ENCODE results near the gene CACNA1C. TPM values are rescaled to one million over a fixed set of nuclear protein-coding genes. Genes with fewer than 3 reads are reported as not detected.
"Not testable (repeated sequence)": the region's sequence is repeated elsewhere in the genome, so short reads cannot be mapped to it uniquely, and the experiment has no call there.

The CACNA1C gene
- total and polyA plus RNA-seq, 5 donors, result 34.6 to 163 (median 123) TPM

- no peak overlapping the region for H3K27ac ChIP-seq (ENCODE audit: low read length)
- no peaks in the 10 kb centered on the region for H3K4me1 ChIP-seq (ENCODE audit: control insufficient read depth, insufficient read depth, low read length)
- DNase-seq (no peak), ATAC-seq (no peak)
- no peaks in the 10 kb centered on the region for H3K27me3 ChIP-seq (ENCODE audit: control insufficient read depth, insufficient read depth)
- H3K4me3 ChIP-seq (ENCODE audit: low read length), result no peak overlapping the region
- H3K9me3 ChIP-seq (ENCODE audit: control insufficient read depth, low read length), result no peaks in the 10 kb centered on the region
- intact Hi-C loops (cut with DNase I), result no loop called here
- WGBS, result 83% methylated on average over 20 of the region's 20 CpGs
Observed at GRCh38 chr12:2677142-2677880, 624.5 kb downstream of the CACNA1C start.

DNA sequence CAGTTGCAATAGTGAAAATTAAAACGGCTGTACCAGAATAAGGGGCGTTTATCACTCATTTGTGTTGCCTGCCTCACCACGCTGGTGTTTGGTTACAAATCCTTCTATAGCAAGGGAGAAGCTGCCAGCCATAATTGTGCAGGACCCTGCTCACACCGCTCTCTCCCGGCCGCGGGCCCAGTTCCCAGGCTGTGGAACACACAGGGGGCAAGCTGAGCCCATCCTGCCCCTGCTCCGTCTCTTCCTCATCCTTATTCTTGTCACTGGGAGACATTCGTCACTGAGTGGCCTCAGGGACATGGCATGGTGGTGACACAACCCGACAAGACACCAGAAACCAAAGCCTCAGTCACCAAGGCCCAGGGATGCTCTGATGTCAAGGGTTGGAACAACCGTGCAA lies 625.6 kb downstream of the CACNA1C start:
- H3K9me3 ChIP-seq (ENCODE audit: control insufficient read depth, low read length), result no peaks in the 10 kb centered on the region
- ATAC-seq (no peak), DNase-seq (no peak)
- no peaks in the 10 kb centered on the region for H3K4me1 ChIP-seq (ENCODE audit: control insufficient read depth, insufficient read depth, low read length)
- H3K4me3 ChIP-seq (ENCODE audit: low read length), result no peak overlapping the region
- WGBS, result 82% methylated on average over 11 of the region's 11 CpGs
- H3K27ac ChIP-seq (ENCODE audit: low read length), result no peak overlapping the region
- intact Hi-C loops (cut with DNase I), result no loop called here
- no peaks in the 10 kb centered on the region for H3K27me3 ChIP-seq (ENCODE audit: control insufficient read depth, insufficient read depth)

- intact Hi-C loops (cut with DNase I), result no loop called here
- WGBS, result 88% methylated on average over 33 of the region's 33 CpGs
- no peaks in the 10 kb centered on the region for H3K9me3 ChIP-seq (ENCODE audit: control insufficient read depth, low read length)
Observed at GRCh38 chr12:2679068-2679815, 626.5 kb downstream of the CACNA1C start.

DNA sequence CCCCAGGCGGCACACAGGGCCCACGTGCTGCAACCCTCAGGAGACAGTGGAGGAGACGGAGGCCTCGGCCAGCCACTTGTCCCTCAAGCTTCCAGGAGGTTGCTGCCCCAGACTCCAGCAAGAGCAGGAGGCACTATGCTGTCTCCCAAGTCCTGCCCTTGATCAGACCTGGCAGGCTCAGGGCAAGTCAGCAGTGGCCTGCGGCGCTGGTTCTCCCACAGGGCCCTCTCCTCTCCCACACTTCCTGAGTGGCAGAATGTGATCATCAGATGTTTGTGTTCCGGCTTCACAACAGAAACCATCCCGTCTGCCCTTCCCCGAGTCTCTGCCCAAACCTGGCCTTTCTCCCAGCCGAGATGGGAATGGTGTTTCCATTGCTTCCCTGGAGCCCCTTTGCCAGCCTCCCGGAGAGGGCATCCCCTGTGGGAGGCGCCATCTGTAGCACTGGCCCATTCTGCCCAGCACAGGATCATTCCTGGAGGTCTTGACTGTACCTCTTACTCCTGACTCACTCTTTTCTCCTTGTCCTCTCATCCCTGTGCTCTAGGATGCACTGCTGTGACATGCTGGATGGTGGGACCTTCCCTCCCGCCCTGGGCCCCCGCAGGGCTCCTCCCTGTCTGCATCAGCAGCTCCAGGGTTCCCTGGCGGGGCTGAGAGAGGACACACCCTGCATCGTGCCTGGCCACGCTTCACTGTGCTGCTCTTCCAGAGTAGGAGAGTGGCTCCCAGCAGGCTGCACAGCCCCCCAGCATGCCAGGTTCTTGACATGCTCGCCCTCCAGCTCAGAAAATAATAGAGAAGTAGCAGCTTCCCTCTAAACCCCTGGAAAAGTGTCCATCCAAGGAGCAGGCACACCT lies 627.3 kb downstream of the CACNA1C start:
- WGBS, result 81% methylated on average over 18 of the region's 18 CpGs
- ATAC-seq (no peak), DNase-seq (no peak)
- Histone ChIP-seq H3K9me3 (ENCODE audit: control insufficient read depth, low read length) (no peaks in the 10 kb centered on the region), H3K4me1 (ENCODE audit: control insufficient read depth, insufficient read depth, low read length) (no peaks in the 10 kb centered on the region), H3K4me3 (ENCODE audit: low read length) (no peak overlapping the region), H3K27ac (ENCODE audit: low read length) (no peak overlapping the region), H3K27me3 (ENCODE audit: control insufficient read depth, insufficient read depth) (no peaks in the 10 kb centered on the region)
- intact Hi-C loops (cut with DNase I), result no loop called here

More at GRCh38 chr12:2679068-2679815, 626.5 kb downstream of the CACNA1C start:
- DNase-seq (no peak), ATAC-seq (no peak)
- Histone ChIP-seq H3K27me3 (ENCODE audit: control insufficient read depth, insufficient read depth) (no peaks in the 10 kb centered on the region), H3K27ac (ENCODE audit: low read length) (no peak overlapping the region), H3K4me1 (ENCODE audit: control insufficient read depth, insufficient read depth, low read length) (no peaks in the 10 kb centered on the region), H3K4me3 (ENCODE audit: low read length) (no peak overlapping the region)

DNA sequence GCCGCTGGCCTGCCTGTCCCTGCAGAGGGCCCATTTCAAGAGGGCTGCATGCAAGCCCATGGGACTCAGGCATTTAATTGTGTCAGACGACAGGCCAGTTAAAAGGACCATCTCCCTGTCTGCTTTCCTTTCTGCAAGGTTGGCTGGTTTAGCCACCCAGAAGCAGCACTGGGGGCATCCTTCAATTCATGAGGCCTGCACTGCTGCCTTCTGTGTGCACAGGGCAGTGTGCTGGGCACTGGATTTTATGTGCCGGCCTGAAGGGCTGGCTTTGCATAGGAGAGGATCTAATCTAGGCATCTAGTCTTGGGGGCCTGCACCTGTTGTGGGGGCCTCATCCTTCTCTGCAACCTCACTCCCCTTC lies 627.9 kb downstream of the CACNA1C start:
- no peak overlapping the region for H3K27ac ChIP-seq (ENCODE audit: low read length)
- no peaks in the 10 kb centered on the region for H3K9me3 ChIP-seq (ENCODE audit: control insufficient read depth, low read length)
- intact Hi-C loops (cut with DNase I), result no loop called here
- no peak overlapping the region for H3K4me3 ChIP-seq (ENCODE audit: low read length)
- no peak for ATAC-seq
- 86% methylated on average over 3 of the region's 3 CpGs for WGBS
- DNase-seq, result no peak
- H3K4me1 ChIP-seq (ENCODE audit: control insufficient read depth, insufficient read depth, low read length), result no peaks in the 10 kb centered on the region
- no peaks in the 10 kb centered on the region for H3K27me3 ChIP-seq (ENCODE audit: control insufficient read depth, insufficient read depth)

GRCh38 chr12:2681450-2682205 lies 628.8 kb downstream of the CACNA1C start:
- H3K27me3 ChIP-seq (ENCODE audit: control insufficient read depth, insufficient read depth), result no peaks in the 10 kb centered on the region
- no peak overlapping the region for H3K27ac ChIP-seq (ENCODE audit: low read length)
- intact Hi-C loops (cut with DNase I), result no loop called here
- DNase-seq (no peak), ATAC-seq (no peak)
- no peaks in the 10 kb centered on the region for H3K9me3 ChIP-seq (ENCODE audit: control insufficient read depth, low read length)
- H3K4me3 ChIP-seq (ENCODE audit: low read length), result no peak overlapping the region
- no peaks in the 10 kb centered on the region for H3K4me1 ChIP-seq (ENCODE audit: control insufficient read depth, insufficient read depth, low read length)
- 62% methylated on average over 12 of the region's 12 CpGs for WGBS

DNA sequence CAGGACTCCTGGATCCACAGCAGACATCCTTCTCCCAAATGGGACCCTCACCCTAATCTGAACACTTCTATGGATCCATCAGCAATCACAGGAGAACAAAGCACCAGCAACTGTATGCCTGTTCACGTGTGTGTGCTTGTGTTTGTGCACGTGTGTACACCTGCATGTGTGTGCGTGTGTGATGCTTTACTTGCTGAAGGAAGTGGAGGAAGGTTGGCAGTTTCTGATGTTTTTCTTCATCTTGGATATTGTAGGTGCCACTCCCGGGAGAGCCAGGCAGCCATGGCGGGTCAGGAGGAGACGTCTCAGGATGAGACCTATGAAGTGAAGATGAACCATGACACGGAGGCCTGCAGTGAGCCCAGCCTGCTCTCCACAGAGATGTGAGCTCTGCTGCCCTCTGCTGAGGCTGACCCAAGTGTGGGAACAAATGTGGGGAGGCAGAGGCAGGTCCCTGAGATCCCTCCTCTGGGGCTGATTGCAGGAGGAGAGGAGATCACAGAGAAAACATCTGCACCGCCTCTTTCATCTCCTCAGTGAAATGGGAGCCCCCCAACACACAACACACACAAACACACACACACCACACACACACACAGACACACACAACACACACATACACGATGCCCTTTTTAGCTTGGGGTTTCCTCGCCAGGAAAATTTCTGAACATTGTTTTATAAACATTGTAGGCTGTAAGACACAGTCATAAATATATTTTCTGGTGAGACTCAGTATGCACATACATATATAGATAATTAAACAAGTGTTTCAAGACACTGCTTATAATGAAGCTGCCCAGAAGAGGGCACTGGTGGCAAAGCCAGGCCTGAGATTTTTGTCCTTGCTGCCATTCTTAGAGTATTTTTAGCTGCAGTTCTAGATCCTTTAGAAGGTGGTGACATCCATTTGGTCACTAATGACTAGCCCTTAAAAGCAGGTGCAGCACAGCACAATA lies 629.8 kb downstream of the CACNA1C start:
- ATAC-seq, result no peak
- Histone ChIP-seq H3K4me3 (ENCODE audit: low read length) (no peak overlapping the region), H3K4me1 (ENCODE audit: control insufficient read depth, insufficient read depth, low read length) (no peaks in the 10 kb centered on the region), H3K9me3 (ENCODE audit: control insufficient read depth, low read length) (no peaks in the 10 kb centered on the region), H3K27me3 (ENCODE audit: control insufficient read depth, insufficient read depth) (no peaks in the 10 kb centered on the region), H3K27ac (ENCODE audit: low read length) (no peak overlapping the region)
- intact Hi-C loops (cut with DNase I), result no loop called here
- DNase-seq, result no peak
- WGBS, result 60% methylated on average over 10 of the region's 10 CpGs

GRCh38 chr12:2683283-2684025 lies 630.7 kb downstream of the CACNA1C start:
- WGBS, result 58% methylated on average over 12 of the region's 12 CpGs
- Histone ChIP-seq H3K27me3 (ENCODE audit: control insufficient read depth, insufficient read depth) (no peaks in the 10 kb centered on the region), H3K9me3 (ENCODE audit: control insufficient read depth, low read length) (no peaks in the 10 kb centered on the region), H3K4me3 (ENCODE audit: low read length) (no peak overlapping the region), H3K4me1 (ENCODE audit: control insufficient read depth, insufficient read depth, low read length) (no peaks in the 10 kb centered on the region), H3K27ac (ENCODE audit: low read length) (no peak overlapping the region)
- no peak for DNase-seq
- intact Hi-C loops (cut with DNase I), result no loop called here
- peak in 1 of 2 donors; percentile 23 for ATAC-seq

DNA sequence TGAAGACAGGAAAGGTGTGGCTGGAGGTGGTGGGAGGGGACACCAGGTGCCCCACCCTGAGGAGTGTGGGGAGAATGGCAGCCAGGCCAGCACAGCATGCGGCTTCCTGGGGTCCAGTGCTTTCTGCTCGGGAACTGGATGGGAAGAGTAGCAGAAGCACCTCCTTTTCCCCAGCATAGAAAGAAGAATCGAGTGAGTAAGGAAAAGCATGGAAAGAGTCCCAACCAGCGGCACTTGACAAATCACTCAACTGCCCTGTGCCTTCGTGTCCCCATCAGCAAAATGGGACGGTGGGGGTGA lies 631.2 kb downstream of the CACNA1C start:
- H3K4me1 ChIP-seq (ENCODE audit: control insufficient read depth, insufficient read depth, low read length); H3K4me3 ChIP-seq (ENCODE audit: low read length); H3K27ac ChIP-seq (ENCODE audit: low read length); H3K9me3 ChIP-seq (ENCODE audit: control insufficient read depth, low read length); DNase-seq; H3K27me3 ChIP-seq (ENCODE audit: control insufficient read depth, insufficient read depth); ATAC-seq; intact Hi-C loops (cut with DNase I): not testable (repeated sequence)
- 81% methylated on average over 6 of the region's 6 CpGs for WGBS
